ENCODE measurements around the gene ECT2L.

The ECT2L gene

GRCh38 chr6:138948004-138948403 lies 152.1 kb downstream of the ECT2L start:
- DNase-seq: no peak

- DNase-seq: no peak
Measured at GRCh38 chr6:138948546-138949179, 152.8 kb downstream of the ECT2L start.

GRCh38 chr6:138953451-138953850 lies 157.6 kb downstream of the ECT2L start:
- DNase-seq: no peak

All from NCI-H1092 (cell line).